H1 (cell line): ENCODE results near the gene LGALS12. TPM values are rescaled to one million over a fixed set of nuclear protein-coding genes. Genes with fewer than 3 reads are reported as not detected.

ENCODE experiments used
- CTCF ChIA-PET: fragments of 300-600 bp; sonication (Branson Sonifier 250); formaldehyde crosslinking; loops from one replicate; lab custom pipeline; 2021; ENCODE audit not compliant: partially characterized antibody; lab: Charles Lee
- POLR2A ChIA-PET: fragments of 300-600 bp; sonication (Branson Sonifier 250); formaldehyde crosslinking; loops from one replicate; lab custom pipeline; 2021; ENCODE audit warnings: inconsistent platforms; ENCODE audit not compliant: partially characterized antibody; lab: Charles Lee
- DNase-seq, 2 experiments: peaks; one replicate each; pipeline versions ENCODE4 v3.0.0 to v3.0.0-alpha.2; 2010 to 2022; ENCODE audit warnings: low spot score in 2 of 2, low read depth in 1 of 2, mixed read lengths in 1 of 2
- FAIRE-seq: peaks from 2 replicates; lab custom pipeline; 2011; peaks lifted over from hg19 to GRCh38; lab: Jason Lieb, UNC
- H2AFZ ChIP-seq: 2 replicates; pipeline ENCODE4 v1.8.1; 2012; ENCODE audit warnings: low read length, inconsistent platforms
- H2AK5ac ChIP-seq: 2 replicates; pipeline ENCODE4 v1.6.1; 2013; ENCODE audit warnings: low read depth, low read length
- H2BK120ac ChIP-seq: replicated peaks from 2 replicates; pipeline ENCODE3; 2013; ENCODE audit warnings: low read depth, low read length, inconsistent platforms
- H2BK12ac ChIP-seq: 2 replicates; pipeline ENCODE4 v1.6.1; 2013; ENCODE audit warnings: low read depth, low read length
- H2BK15ac ChIP-seq: 2 replicates; pipeline ENCODE4 v1.6.1; 2013; ENCODE audit warnings: low read length
- H2BK20ac ChIP-seq: 2 replicates; pipeline ENCODE4 v1.6.1; 2013; ENCODE audit warnings: low read length
- H2BK5ac ChIP-seq: 2 replicates; pipeline ENCODE4 v1.6.1; 2013; ENCODE audit warnings: low read depth, low read length
- H3K14ac ChIP-seq: 2 replicates; pipeline ENCODE4 v1.6.1; 2013; ENCODE audit warnings: inconsistent platforms; ENCODE audit not compliant: insufficient read length
- H3K18ac ChIP-seq: 2 replicates; pipeline ENCODE4 v1.6.1; 2013; ENCODE audit warnings: low read length; ENCODE audit errors: extremely low read depth
- H3K23ac ChIP-seq: 2 replicates; pipeline ENCODE4 v1.6.1; 2013; ENCODE audit warnings: inconsistent platforms; ENCODE audit not compliant: insufficient read length
- H3K23me2 ChIP-seq: 2 replicates; pipeline ENCODE4 v1.6.1; 2013; ENCODE audit warnings: low read depth, low read length
- H3K27ac ChIP-seq: 2 replicates; pipeline ENCODE4 v1.6.1; 2011; ENCODE audit warnings: low read depth, low read length, inconsistent platforms
- H3K27me3 ChIP-seq, 4 experiments: replicated peaks in 1 of 4; 1 replicate in 1 of 4; 2 replicates in 3 of 4; pipeline versions ENCODE4 v1.6.1 to v1.8.1; 2011 to 2013; ENCODE audit warnings: low read length in 3 of 4, mild to moderate bottlenecking in 3 of 4, inconsistent platforms in 2 of 4, mixed read lengths in 2 of 4, moderate library complexity in 1 of 4; ENCODE audit not compliant: control insufficient read depth in 3 of 4, insufficient read depth in 3 of 4; ENCODE audit errors: extremely low read depth in 1 of 4
- H3K36me3 ChIP-seq, 4 experiments: 2 replicates each; pipeline versions ENCODE4 v1.6.1 to v1.8.1; 2011 to 2013; ENCODE audit warnings: mild to moderate bottlenecking in 4 of 4, low read length in 3 of 4, moderate library complexity in 2 of 4, control low read depth in 1 of 4, inconsistent platforms in 1 of 4; ENCODE audit not compliant: insufficient read depth in 4 of 4, control insufficient read depth in 2 of 4
- H3K4ac ChIP-seq: replicated peaks from 2 replicates; pipeline ENCODE3; 2013; ENCODE audit warnings: low read length, low read depth, mixed read lengths, inconsistent platforms; ENCODE audit not compliant: insufficient read length
- H3K4me1 ChIP-seq, 4 experiments: replicated peaks in 1 of 4; 1 replicate in 1 of 4; 2 replicates in 3 of 4; pipeline versions ENCODE4 v1.6.1 to v1.8.1; 2011 to 2013; ENCODE audit warnings: low read length in 3 of 4, inconsistent platforms in 2 of 4, mixed read lengths in 1 of 4; ENCODE audit not compliant: insufficient read depth in 4 of 4, control insufficient read depth in 3 of 4
- H3K4me2 ChIP-seq, 2 experiments: 2 replicates each; pipeline versions ENCODE4 v1.6.1 to v1.8.1; 2011 to 2013; ENCODE audit warnings: low read depth in 2 of 2, low read length in 2 of 2, control low read depth in 1 of 2, inconsistent platforms in 1 of 2, mild to moderate bottlenecking in 1 of 2; ENCODE audit not compliant: insufficient read depth in 1 of 2
- H3K4me3 ChIP-seq, 4 experiments: fragments of 200-600, 300-600 bp in 1 of 4; sonication (generic), shearing (Covaris generic), sonication (Bioruptor Twin) in 1 of 4; 2 replicates each; pipeline versions ENCODE4 v1.5.1 to v1.8.1; 2011 to 2016; ENCODE audit warnings: low read length in 4 of 4, low read depth in 3 of 4, control low read depth in 2 of 4, inconsistent platforms in 2 of 4, mild to moderate bottlenecking in 2 of 4, mixed read lengths in 1 of 4, moderate library complexity in 1 of 4; ENCODE audit not compliant: insufficient read depth in 2 of 4; ENCODE audit errors: extremely low read depth in 1 of 4
- H3K56ac ChIP-seq: replicated peaks from 2 replicates; pipeline ENCODE3; 2013; ENCODE audit warnings: low read depth, mild to moderate bottlenecking, mixed read lengths, low read length, inconsistent platforms; ENCODE audit not compliant: insufficient read length
- H3K79me1 ChIP-seq: 2 replicates; pipeline ENCODE4 v1.6.1; 2013; ENCODE audit warnings: low read depth, low read length, control low read depth
- H3K79me2 ChIP-seq, 2 experiments: 2 replicates each; pipeline versions ENCODE4 v1.6.1 to v1.8.1; 2012 to 2013; ENCODE audit warnings: low read length in 2 of 2, mild to moderate bottlenecking in 2 of 2, inconsistent platforms in 1 of 2; ENCODE audit not compliant: insufficient read depth in 2 of 2, control insufficient read depth in 1 of 2
- H3K9ac ChIP-seq, 4 experiments: replicated peaks in 1 of 4; 1 replicate in 1 of 4; 2 replicates in 3 of 4; pipeline versions ENCODE4 v1.6.1 to v1.8.1; 2011 to 2013; ENCODE audit warnings: low read depth in 3 of 4, low read length in 3 of 4, control low read depth in 2 of 4, mild to moderate bottlenecking in 2 of 4, moderate library complexity in 2 of 4, inconsistent platforms in 1 of 4; ENCODE audit errors: extremely low read depth in 1 of 4
- H3K9me3 ChIP-seq, 2 experiments: 2 replicates each; pipeline versions ENCODE4 v1.6.1 to v1.8.1; 2012 to 2013; ENCODE audit warnings: mild to moderate bottlenecking in 2 of 2, moderate library complexity in 2 of 2, control low read depth in 1 of 2, inconsistent platforms in 1 of 2, low read depth in 1 of 2, low read length in 1 of 2, mixed read lengths in 1 of 2; ENCODE audit not compliant: insufficient read depth in 2 of 2
- H4K20me1 ChIP-seq, 2 experiments: replicated peaks in 1 of 2; 2 replicates each; pipeline versions ENCODE3 to v1.8.1; 2011 to 2013; ENCODE audit warnings: inconsistent platforms in 2 of 2, low read length in 2 of 2, mild to moderate bottlenecking in 1 of 2; ENCODE audit not compliant: insufficient read depth in 2 of 2, control insufficient read depth in 1 of 2
- H4K5ac ChIP-seq: 2 replicates; pipeline ENCODE4 v1.6.1; 2013; ENCODE audit warnings: low read length, low read depth, mixed read lengths, inconsistent platforms; ENCODE audit not compliant: insufficient read length
- H4K8ac ChIP-seq: 2 replicates; pipeline ENCODE4 v1.8.0; 2013; ENCODE audit warnings: mild to moderate bottlenecking, moderate library complexity, low read length, inconsistent platforms; ENCODE audit not compliant: insufficient read depth; ENCODE audit errors: extremely low read depth
- H4K91ac ChIP-seq: replicated peaks from 2 replicates; pipeline ENCODE3; 2013; ENCODE audit warnings: low read length, mixed read lengths, inconsistent platforms; ENCODE audit not compliant: insufficient read length
- BRCA1 ChIP-seq: IDR thresholded peaks from 2 replicates; pipeline ENCODE4 v1.6.1; 2012; ENCODE audit warnings: low read depth, low read length, improper control_type of control experiment
- EP300 ChIP-seq, 2 experiments: IDR thresholded peaks; 1 replicate in 1 of 2; 2 replicates in 1 of 2; pipeline ENCODE4 v1.6.1; 2011 to 2012; ENCODE audit warnings: low read depth in 2 of 2, low read length in 2 of 2, mild to moderate bottlenecking in 2 of 2, borderline replicate concordance in 1 of 2, inconsistent platforms in 1 of 2, moderate library complexity in 1 of 2
- GABPA ChIP-seq: IDR thresholded peaks from 2 replicates; pipeline ENCODE4 v1.6.1; 2011; ENCODE audit warnings: mild to moderate bottlenecking, low read length, moderate library complexity, borderline replicate concordance; ENCODE audit not compliant: insufficient read depth
- JUND ChIP-seq: IDR thresholded peaks from 2 replicates; pipeline ENCODE4 v1.6.1; 2011; ENCODE audit warnings: mild to moderate bottlenecking, improper control_type of control experiment, low read length
- MAX ChIP-seq: IDR thresholded peaks from 2 replicates; pipeline ENCODE4 v1.6.1; 2012; ENCODE audit warnings: inconsistent platforms
- NANOG ChIP-seq: IDR thresholded peaks from 2 replicates; pipeline ENCODE4 v1.6.1; 2011; ENCODE audit warnings: low read length, low read depth, mild to moderate bottlenecking, inconsistent platforms; ENCODE audit not compliant: insufficient read depth, poor library complexity, severe bottlenecking
- POU5F1 ChIP-seq: IDR thresholded peaks from 2 replicates; pipeline ENCODE4 v1.6.1; 2011; ENCODE audit warnings: low read depth, mild to moderate bottlenecking, low read length, moderate library complexity
- SIRT6 ChIP-seq: IDR thresholded peaks from one replicate; pipeline ENCODE4 v1.7.1; 2012; ENCODE audit warnings: low read length, inconsistent platforms
- SRF ChIP-seq: IDR thresholded peaks from 2 replicates; pipeline ENCODE4 v1.6.1; 2011; ENCODE audit warnings: mild to moderate bottlenecking, low read depth, low read length, moderate library complexity
- WGBS, 2 experiments: shearing (Covaris generic) in 1 of 2; methylation state at CpG; one replicate each; pipeline versions ENCODE4 v1.1.6 to v1.1.7; 2013 to 2015; ENCODE audit warnings: low lambda C conversion rate in 2 of 2, mixed read lengths in 2 of 2, inconsistent platforms in 1 of 2, low coverage in 1 of 2, missing lambda C conversion rate in 1 of 2; ENCODE audit not compliant: insufficient replicate concordance in 2 of 2, insufficient coverage in 1 of 2, insufficient read length in 1 of 2; ENCODE audit errors: extremely low coverage in 1 of 2, missing lambda C conversion rate in 1 of 2; 5-methylcytosine and 5-hydroxymethylcytosine counted together
- polyA plus RNA-seq, 7 experiments: library from polyadenylated mRNA; depleted of rRNA in 3 of 7; stranded (reverse) in 5 of 7; unstranded in 2 of 7; fragments of >200 nt in 5 of 7; fragments of 200-250 nt in 2 of 7; gene quantifications; 1 replicate in 5 of 7; 2 replicates in 1 of 7; 4 replicates in 1 of 7; pipeline versions ENCODE4 v1.2.1 to v1.2.3, GENCODE V29; 2011 to 2013; ENCODE audit warnings: missing spikeins in 2 of 7, mixed read lengths in 2 of 7
- total RNA-seq: library from RNA; stranded (reverse); fragmentation: NEBNext Ultra II Directional; extraction: Animal tissue kit (Norgen Biotek cat#: 25700); gene quantifications from 2 replicates; pipeline ENCODE4 v1.2.1, GENCODE V29; 2021
- TF ChIP-seq, protein P1 (sequence below): IDR thresholded peaks from 2 replicates; pipeline ENCODE4 v1.6.1; 2012; ENCODE audit warnings: low read length, inconsistent platforms
- TF ChIP-seq, protein P2 (sequence below): IDR thresholded peaks from 2 replicates; pipeline ENCODE4 v1.6.1; 2011; ENCODE audit warnings: low read depth, mild to moderate bottlenecking, low read length; ENCODE audit not compliant: insufficient read depth

The LGALS12 gene
- total and polyA plus RNA-seq, 2 of the 8 experiments (the other 6 are each of a cell fraction or from before 2014, with no cell fraction given), result 1.6 to 2.9 TPM

DNA sequence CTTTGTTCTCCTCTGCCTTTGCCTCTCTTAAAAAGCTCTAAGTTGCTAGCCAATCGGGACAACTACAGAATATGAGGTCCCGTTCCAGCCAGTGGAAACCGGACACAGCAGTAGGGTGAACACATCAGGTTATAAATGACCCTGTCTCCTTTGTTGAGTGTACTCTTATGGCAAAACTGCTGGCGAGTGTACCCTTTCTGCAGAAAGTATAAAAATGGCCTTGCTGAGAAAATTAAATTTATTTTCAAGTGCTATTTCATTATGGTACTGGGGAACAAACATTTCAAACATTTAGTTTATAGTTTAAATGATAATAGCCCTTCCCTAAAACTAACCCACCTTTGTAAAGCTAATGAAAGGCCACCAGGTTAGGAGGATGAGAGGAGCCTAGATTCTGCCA lies 6.0 kb upstream of the LGALS12 start:
- WGBS, 2 experiments, result 63% methylated on average over 4 of the region's 4 CpGs; no CpG with 5 or more reads in 1 of the 2 experiments
- H2BK12ac ChIP-seq, result no peak overlapping the region
- H3K18ac ChIP-seq, result no peak overlapping the region
- peaks cover 4 to 10% (median 9%) of the 10 kb centered on the region in 4 experiments for H3K4me1 ChIP-seq
- 0 out of 2 replicates have a peak overlapping the region, but pooled peaks have one; percentile 53 for H2BK20ac ChIP-seq
- H2BK15ac ChIP-seq, result no peak overlapping the region
- peak overlapping the region; percentile 41 for H2BK120ac ChIP-seq
- no peak overlapping the region for H4K8ac ChIP-seq
- H3K36me3 ChIP-seq, result 0 out of 8 replicates have a peak, but pooled peaks cover 0 to 3% (median 0%) of the 10 kb centered on the region in 4 experiments
- no peak overlapping the region for H3K14ac ChIP-seq
- H2BK5ac ChIP-seq, result no peak overlapping the region
- H3K23me2 ChIP-seq, result no peaks in the 10 kb centered on the region
- no peak overlapping the region for H2AK5ac ChIP-seq
- no peak overlapping the region for H3K23ac ChIP-seq
- no peak overlapping the region for H2AFZ ChIP-seq
- no peak overlapping the region for H4K91ac ChIP-seq
- POLR2A ChIA-PET, result interaction anchor here (1.0 to 1.7 kb wide), 3 partner anchors 9 to 36 kb away, joined by 4 to 6 read pairs (median 5); partner anchors contain the start of genes PLAAT4 and PLAAT5
- H3K9me3 ChIP-seq, result no peaks in the 10 kb centered on the region
- TF ChIP-seq BRCA1 (no peak), EP300 (IDR thresholded peaks at IDR 0.05; ENCODE audit: borderline replicate concordance in 1 of 2, low read depth in 2 of 2, low read length in 2 of 2) (no peak), SRF (no peak), SIRT6 (no peak), GABPA (no peak), POU5F1 (no peak), NANOG (no peak), MAX (no peak), JUND (no peak)
- TF ChIP-seq, protein P1, sequence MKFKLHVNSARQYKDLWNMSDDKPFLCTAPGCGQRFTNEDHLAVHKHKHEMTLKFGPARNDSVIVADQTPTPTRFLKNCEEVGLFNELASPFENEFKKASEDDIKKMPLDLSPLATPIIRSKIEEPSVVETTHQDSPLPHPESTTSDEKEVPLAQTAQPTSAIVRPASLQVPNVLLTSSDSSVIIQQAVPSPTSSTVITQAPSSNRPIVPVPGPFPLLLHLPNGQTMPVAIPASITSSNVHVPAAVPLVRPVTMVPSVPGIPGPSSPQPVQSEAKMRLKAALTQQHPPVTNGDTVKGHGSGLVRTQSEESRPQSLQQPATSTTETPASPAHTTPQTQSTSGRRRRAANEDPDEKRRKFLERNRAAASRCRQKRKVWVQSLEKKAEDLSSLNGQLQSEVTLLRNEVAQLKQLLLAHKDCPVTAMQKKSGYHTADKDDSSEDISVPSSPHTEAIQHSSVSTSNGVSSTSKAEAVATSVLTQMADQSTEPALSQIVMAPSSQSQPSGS, result no peak
- TF ChIP-seq, protein P2, sequence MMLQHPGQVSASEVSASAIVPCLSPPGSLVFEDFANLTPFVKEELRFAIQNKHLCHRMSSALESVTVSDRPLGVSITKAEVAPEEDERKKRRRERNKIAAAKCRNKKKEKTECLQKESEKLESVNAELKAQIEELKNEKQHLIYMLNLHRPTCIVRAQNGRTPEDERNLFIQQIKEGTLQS, result no peak
- H4K20me1 ChIP-seq, result no peaks in the 10 kb centered on the region
- DNase-seq, result no peak
- no peaks in the 10 kb centered on the region for H3K79me1 ChIP-seq
- H3K9ac ChIP-seq, result no peak overlapping the region
- no peaks in the 10 kb centered on the region for H3K27me3 ChIP-seq
- H4K5ac ChIP-seq, result no peak overlapping the region
- H3K4ac ChIP-seq, result no peak overlapping the region
- H3K56ac ChIP-seq, result no peak overlapping the region
- FAIRE-seq, result no peak
- no peak overlapping the region for H3K27ac ChIP-seq
- no peaks in the 10 kb centered on the region for H3K79me2 ChIP-seq
- CTCF ChIA-PET, result no interaction called here
- no peak overlapping the region; a peak in 1 of 4 replicates for H3K4me2 ChIP-seq
- no peak overlapping the region for H3K4me3 ChIP-seq
